ENCODE data around the gene CDC14A.

DNA sequence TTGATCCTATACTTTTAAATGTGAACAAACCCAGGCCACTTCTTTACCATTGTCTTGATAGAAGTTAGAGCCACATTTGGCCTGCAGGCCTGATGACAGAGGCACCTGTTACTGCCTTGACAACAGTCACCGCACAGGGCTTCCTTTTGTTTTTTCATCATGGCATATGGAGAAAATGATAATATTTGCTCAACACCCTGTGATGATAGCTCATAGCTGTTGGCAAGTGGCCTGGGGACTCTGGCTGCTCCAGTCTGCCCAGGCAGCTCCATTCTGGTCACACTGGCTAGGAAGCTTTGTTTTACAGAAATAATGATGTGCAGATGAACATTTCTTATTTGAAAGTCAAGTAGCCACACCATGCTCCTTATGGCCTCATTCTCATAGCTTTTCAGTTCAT is 96.1 kb downstream of the CDC14A start:
- TF ChIP-seq, protein P1, sequence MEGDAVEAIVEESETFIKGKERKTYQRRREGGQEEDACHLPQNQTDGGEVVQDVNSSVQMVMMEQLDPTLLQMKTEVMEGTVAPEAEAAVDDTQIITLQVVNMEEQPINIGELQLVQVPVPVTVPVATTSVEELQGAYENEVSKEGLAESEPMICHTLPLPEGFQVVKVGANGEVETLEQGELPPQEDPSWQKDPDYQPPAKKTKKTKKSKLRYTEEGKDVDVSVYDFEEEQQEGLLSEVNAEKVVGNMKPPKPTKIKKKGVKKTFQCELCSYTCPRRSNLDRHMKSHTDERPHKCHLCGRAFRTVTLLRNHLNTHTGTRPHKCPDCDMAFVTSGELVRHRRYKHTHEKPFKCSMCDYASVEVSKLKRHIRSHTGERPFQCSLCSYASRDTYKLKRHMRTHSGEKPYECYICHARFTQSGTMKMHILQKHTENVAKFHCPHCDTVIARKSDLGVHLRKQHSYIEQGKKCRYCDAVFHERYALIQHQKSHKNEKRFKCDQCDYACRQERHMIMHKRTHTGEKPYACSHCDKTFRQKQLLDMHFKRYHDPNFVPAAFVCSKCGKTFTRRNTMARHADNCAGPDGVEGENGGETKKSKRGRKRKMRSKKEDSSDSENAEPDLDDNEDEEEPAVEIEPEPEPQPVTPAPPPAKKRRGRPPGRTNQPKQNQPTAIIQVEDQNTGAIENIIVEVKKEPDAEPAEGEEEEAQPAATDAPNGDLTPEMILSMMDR (IDR thresholded peaks at IDR 0.05; ENCODE audit: poor library complexity), result no peak
- no peak for TF ChIP-seq EZH2 (IDR thresholded peaks at IDR 0.05; ENCODE audit: borderline replicate concordance)

Data from hepatocyte (in vitro differentiated cells).